Activated T-helper 17 cell treated with anti-CD3 and anti-CD28 coated beads, Interleukin-2, amount 50 U/mL, for 72 hours (primary cell): ENCODE data around the gene OLFML3. TPM values are rescaled to one million over a fixed set of nuclear protein-coding genes. Genes with fewer than 3 reads are reported as not detected.
"Not testable (repeated sequence)": the region's sequence is repeated elsewhere in the genome, so short reads cannot be mapped to it uniquely, and the experiment has no call there.

Source experiments
- ATAC-seq: fragments of 150-1000 bp; cut with Tn5 transposase; replicated peaks from 2 replicates; pipeline ENCODE4 v1.10.0; 2021; ENCODE audit warnings: mild to moderate bottlenecking, moderate library complexity
- H3K27ac Mint-ChIP-seq: one replicate; pipeline ENCODE4 v1.8.0; 2022; ENCODE audit warnings: mixed read lengths
- H3K27me3 Mint-ChIP-seq: one replicate; pipeline ENCODE4 v1.8.0; 2022; ENCODE audit warnings: mixed read lengths
- H3K36me3 Mint-ChIP-seq: one replicate; pipeline ENCODE4 v1.8.0; 2022; ENCODE audit warnings: low read depth, mild to moderate bottlenecking, mixed read lengths
- H3K4me1 Mint-ChIP-seq: one replicate; pipeline ENCODE4 v1.8.0; 2022; ENCODE audit warnings: mixed read lengths
- H3K4me3 Mint-ChIP-seq: one replicate; pipeline ENCODE4 v1.8.0; 2022; ENCODE audit warnings: mild to moderate bottlenecking, mixed read lengths
- H3K9me3 Mint-ChIP-seq: one replicate; pipeline ENCODE4 v1.8.0; 2022; ENCODE audit warnings: mixed read lengths
- total RNA-seq, 2 donors: library from RNA; stranded (reverse); gene quantifications; one replicate each; pipeline ENCODE4 v1.2.3, GENCODE V29; 2022

Gene OLFML3
- total RNA-seq, 2 donors from 2014 or later = 0.13 to 0.40 TPM

- no peaks in the 10 kb centered on the region for H3K36me3 Mint-ChIP-seq
- no peak overlapping the region for H3K4me3 Mint-ChIP-seq
- H3K9me3 Mint-ChIP-seq = peaks cover 14% of the 10 kb centered on the region
- H3K27me3 Mint-ChIP-seq = peaks cover 11% of the 10 kb centered on the region
- H3K27ac Mint-ChIP-seq = no peak overlapping the region
- no peaks in the 10 kb centered on the region for H3K4me1 Mint-ChIP-seq
- no peak for ATAC-seq
Measured at GRCh38 chr1:113993072-113993471, 13.8 kb downstream of the OLFML3 start.

- H3K27me3 Mint-ChIP-seq = peaks cover 11% of the 10 kb centered on the region
- no peaks in the 10 kb centered on the region for H3K36me3 Mint-ChIP-seq
Measured at GRCh38 chr1:113993766-113994165, 14.5 kb downstream of the OLFML3 start.

GRCh38 chr1:113995382-113995781 lies 16.1 kb downstream of the OLFML3 start:
- H3K4me1 Mint-ChIP-seq = no peaks in the 10 kb centered on the region
- no peak for ATAC-seq
- no peaks in the 10 kb centered on the region for H3K36me3 Mint-ChIP-seq
- H3K27me3 Mint-ChIP-seq = peaks cover 11% of the 10 kb centered on the region
- peaks cover 14% of the 10 kb centered on the region for H3K9me3 Mint-ChIP-seq
- H3K4me3 Mint-ChIP-seq = no peak overlapping the region
- H3K27ac Mint-ChIP-seq = no peak overlapping the region

More at GRCh38 chr1:113993766-113994165, 14.5 kb downstream of the OLFML3 start:
- ATAC-seq = no peak
- Mint-ChIP-seq H3K4me3 (no peak overlapping the region), H3K9me3 (peaks cover 14% of the 10 kb centered on the region), H3K27ac (no peak overlapping the region), H3K4me1 (no peaks in the 10 kb centered on the region)

GRCh38 chr1:113998361-113998760 lies 19.1 kb downstream of the OLFML3 start:
- Mint-ChIP-seq H3K27ac (no peak overlapping the region), H3K4me1 (no peaks in the 10 kb centered on the region), H3K27me3 (peaks cover 18% of the 10 kb centered on the region), H3K36me3 (no peaks in the 10 kb centered on the region), H3K9me3 (peaks cover 14% of the 10 kb centered on the region), H3K4me3 (no peak overlapping the region)
- ATAC-seq = no peak

- Mint-ChIP-seq H3K4me3 (no peak overlapping the region), H3K27ac (no peak overlapping the region), H3K27me3 (peaks cover 17% of the 10 kb centered on the region), H3K36me3 (no peaks in the 10 kb centered on the region), H3K4me1 (no peaks in the 10 kb centered on the region), H3K9me3 (peaks cover 12% of the 10 kb centered on the region)
- no peak for ATAC-seq
Measured at GRCh38 chr1:113999233-113999632, 20.0 kb downstream of the OLFML3 start.

- Mint-ChIP-seq H3K27me3 (peaks cover 18% of the 10 kb centered on the region), H3K36me3 (no peaks in the 10 kb centered on the region), H3K27ac (no peak overlapping the region), H3K4me1 (no peaks in the 10 kb centered on the region), H3K4me3 (no peak overlapping the region), H3K9me3 (peaks cover 7% of the 10 kb centered on the region)
- ATAC-seq = no peak
Measured at GRCh38 chr1:113999799-114000198, 20.5 kb downstream of the OLFML3 start.

GRCh38 chr1:114000406-114000805 lies 21.1 kb downstream of the OLFML3 start:
- no peak for ATAC-seq
- no peaks in the 10 kb centered on the region for H3K4me1 Mint-ChIP-seq
- H3K27me3 Mint-ChIP-seq = peaks cover 17% of the 10 kb centered on the region
- H3K27ac Mint-ChIP-seq = no peak overlapping the region
- no peaks in the 10 kb centered on the region for H3K36me3 Mint-ChIP-seq
- H3K9me3 Mint-ChIP-seq = peaks cover 3% of the 10 kb centered on the region
- H3K4me3 Mint-ChIP-seq = no peak overlapping the region

- no peaks in the 10 kb centered on the region for H3K4me1 Mint-ChIP-seq
- H3K27me3 Mint-ChIP-seq = peaks cover 14% of the 10 kb centered on the region
- H3K4me3 Mint-ChIP-seq = no peak overlapping the region
- H3K9me3 Mint-ChIP-seq = no peaks in the 10 kb centered on the region
- no peaks in the 10 kb centered on the region for H3K36me3 Mint-ChIP-seq
- ATAC-seq = no peak
- H3K27ac Mint-ChIP-seq = no peak overlapping the region
Measured at GRCh38 chr1:114002492-114003239, 23.4 kb downstream of the OLFML3 start.

- no peaks in the 10 kb centered on the region for H3K36me3 Mint-ChIP-seq
- H3K9me3 Mint-ChIP-seq = no peaks in the 10 kb centered on the region
- no peak overlapping the region for H3K27ac Mint-ChIP-seq
- no peaks in the 10 kb centered on the region for H3K4me1 Mint-ChIP-seq
- ATAC-seq = no peak
- peaks cover 14% of the 10 kb centered on the region for H3K27me3 Mint-ChIP-seq
- no peak overlapping the region for H3K4me3 Mint-ChIP-seq
Measured at GRCh38 chr1:114003431-114003830, 24.2 kb downstream of the OLFML3 start.

GRCh38 chr1:114006825-114007224 lies 27.6 kb downstream of the OLFML3 start:
- not testable (repeated sequence) for H3K4me1 Mint-ChIP-seq, ATAC-seq, H3K27ac Mint-ChIP-seq, H3K9me3 Mint-ChIP-seq, H3K4me3 Mint-ChIP-seq, H3K36me3 Mint-ChIP-seq
- peaks cover 14% of the 10 kb centered on the region for H3K27me3 Mint-ChIP-seq

- no peaks in the 10 kb centered on the region for H3K9me3 Mint-ChIP-seq
Measured at GRCh38 chr1:114008480-114008941, 29.2 kb downstream of the OLFML3 start.

GRCh38 chr1:114008993-114009392 lies 29.7 kb downstream of the OLFML3 start:
- H3K27ac Mint-ChIP-seq = no peak overlapping the region
- no peaks in the 10 kb centered on the region for H3K36me3 Mint-ChIP-seq
- no peaks in the 10 kb centered on the region for H3K4me1 Mint-ChIP-seq
- no peak for ATAC-seq
- H3K9me3 Mint-ChIP-seq = no peaks in the 10 kb centered on the region
- H3K4me3 Mint-ChIP-seq = no peak overlapping the region
- H3K27me3 Mint-ChIP-seq = peaks cover 7% of the 10 kb centered on the region

More at GRCh38 chr1:114008480-114008941, 29.2 kb downstream of the OLFML3 start:
- H3K27me3 Mint-ChIP-seq = peaks cover 7% of the 10 kb centered on the region
- H3K4me3 Mint-ChIP-seq = no peak overlapping the region
- ATAC-seq = no peak
- H3K4me1 Mint-ChIP-seq = no peaks in the 10 kb centered on the region
- H3K36me3 Mint-ChIP-seq = no peaks in the 10 kb centered on the region
- no peak overlapping the region for H3K27ac Mint-ChIP-seq

- H3K4me1 Mint-ChIP-seq = no peaks in the 10 kb centered on the region
- no peak overlapping the region for H3K27ac Mint-ChIP-seq
- no peak overlapping the region for H3K4me3 Mint-ChIP-seq
- H3K9me3 Mint-ChIP-seq = no peaks in the 10 kb centered on the region
- no peak for ATAC-seq
- peaks cover 6% of the 10 kb centered on the region for H3K27me3 Mint-ChIP-seq
- no peaks in the 10 kb centered on the region for H3K36me3 Mint-ChIP-seq
Measured at GRCh38 chr1:114009393-114009792, 30.1 kb downstream of the OLFML3 start.

- Mint-ChIP-seq H3K36me3 (no peaks in the 10 kb centered on the region), H3K27ac (no peak overlapping the region), H3K9me3 (no peaks in the 10 kb centered on the region), H3K4me3 (no peak overlapping the region), H3K27me3 (peaks cover 4% of the 10 kb centered on the region), H3K4me1 (no peaks in the 10 kb centered on the region)
- ATAC-seq = no peak
Measured at GRCh38 chr1:114010433-114011184, 31.3 kb downstream of the OLFML3 start.

- ATAC-seq = no peak
- Mint-ChIP-seq H3K4me1 (no peaks in the 10 kb centered on the region), H3K27ac (no peak overlapping the region), H3K36me3 (no peaks in the 10 kb centered on the region), H3K9me3 (no peaks in the 10 kb centered on the region), H3K27me3 (peaks cover 8% of the 10 kb centered on the region), H3K4me3 (no peak overlapping the region)
Measured at GRCh38 chr1:114011796-114012195, 32.5 kb downstream of the OLFML3 start.
